Right ventricle myocardium inferior (tissue), 1 donor: ENCODE measurements around the gene TACR1. TPM values are rescaled to one million over a fixed set of nuclear protein-coding genes. Genes with fewer than 3 reads are reported as not detected.
A peak's percentile ranks its signal among the peaks of the same experiment; 100 is the strongest.
"Not testable (repeated sequence)": the region's sequence is repeated elsewhere in the genome, so short reads cannot be mapped to it uniquely, and the experiment has no call there.

ENCODE experiments used
- ATAC-seq: fragments of 200-7000 bp; cut with Tn5 transposase; one replicate; pipeline ENCODE4 v1.9.1; 2020; ENCODE audit warnings: mild to moderate bottlenecking, moderate library complexity
- DNase-seq: peaks from one replicate; pipeline ENCODE4 v3.0.0; 2021; ENCODE audit errors: missing footprints
- intact Hi-C: fragments of 100-400 bp; cut with DNase I; formaldehyde crosslinking; loops from one replicate; pipeline ENCODE4 v1.11.0; 2022
- total RNA-seq: library from RNA; stranded (reverse); fragmentation: NEBNext Ultra II Directional; extraction: Animal tissue kit (Norgen Biotek cat#: 25700); gene quantifications from one replicate; pipeline ENCODE4 v1.2.1, GENCODE V29; 2021
- donor health status: DM: no; HTN: yes; CAD: no; lungs with severe emphysema.

Gene TACR1
- total RNA-seq, 1 donor from 2014 or later = not detected

GRCh38 chr2:75065402-75066008, 133.8 kb downstream of the TACR1 start:
- DNase-seq (no peak), ATAC-seq (no peak)
- intact Hi-C loops = loop anchor here (5.0 kb wide), 1 partner anchor 148 kb away; no protein-coding TSS in a partner anchor

DNA sequence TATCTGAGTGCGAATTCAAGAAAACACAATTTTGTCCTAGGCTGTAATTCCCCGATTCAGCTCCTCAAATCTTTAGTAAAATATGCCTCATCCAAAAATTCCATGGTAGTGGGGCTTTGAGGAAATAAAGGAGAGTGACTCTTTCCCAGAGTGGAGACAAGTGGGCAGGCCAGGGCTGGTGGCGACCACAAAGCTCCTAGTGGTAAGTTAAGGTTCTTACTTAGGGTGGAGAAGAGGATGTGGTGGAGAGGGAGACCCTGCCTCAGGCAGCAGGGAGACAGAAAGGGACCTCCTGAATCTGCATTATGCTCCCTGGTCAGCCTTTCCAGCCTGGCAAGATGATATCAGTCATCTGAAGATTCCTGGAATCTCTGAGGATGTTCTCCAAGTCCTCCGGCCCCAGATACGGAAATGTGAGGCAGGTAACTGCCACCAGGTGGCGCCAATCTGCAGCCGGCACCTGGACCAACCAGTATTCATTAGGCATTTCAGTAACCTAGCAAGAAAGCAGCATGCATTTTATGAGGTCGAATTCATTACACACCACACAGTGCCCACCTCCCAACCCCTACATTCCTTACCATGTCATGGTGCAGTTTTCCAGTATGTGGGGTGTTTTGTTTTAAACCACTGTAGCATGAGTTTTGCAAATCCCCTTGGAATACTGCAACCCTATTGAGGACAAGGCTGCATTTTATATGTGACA, 134.5 kb downstream of the TACR1 start:
- DNase-seq = peak; percentile 79
- intact Hi-C loops = loop anchor here (5.0 kb wide), 2 partner anchors 148 to 337 kb away; no protein-coding TSS in a partner anchor
- no peak for ATAC-seq

DNA sequence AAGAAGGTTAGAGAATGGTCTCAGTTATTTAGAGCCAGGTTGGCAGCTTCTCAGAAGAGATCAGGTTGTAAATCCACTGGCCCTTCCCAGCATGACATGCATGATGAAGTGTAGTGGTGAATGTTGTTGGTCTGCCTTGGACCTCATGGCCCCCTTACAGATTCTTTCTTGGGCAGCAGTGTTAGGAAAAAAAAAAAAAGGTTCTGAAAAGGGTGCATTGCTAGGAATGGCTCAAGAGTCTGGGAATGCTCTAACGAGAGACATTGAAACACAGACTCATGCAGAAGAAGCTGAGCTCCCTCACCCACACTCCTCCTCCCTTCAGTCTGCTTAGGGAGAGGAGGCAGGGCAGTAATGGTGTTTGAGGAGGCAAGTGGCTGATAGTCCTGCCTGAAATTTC, 135.4 kb downstream of the TACR1 start:
- intact Hi-C loops = loop anchor here (5.0 kb wide), 1 partner anchor 338 kb away; no protein-coding TSS in a partner anchor
- ATAC-seq (no peak), DNase-seq (no peak)

DNA sequence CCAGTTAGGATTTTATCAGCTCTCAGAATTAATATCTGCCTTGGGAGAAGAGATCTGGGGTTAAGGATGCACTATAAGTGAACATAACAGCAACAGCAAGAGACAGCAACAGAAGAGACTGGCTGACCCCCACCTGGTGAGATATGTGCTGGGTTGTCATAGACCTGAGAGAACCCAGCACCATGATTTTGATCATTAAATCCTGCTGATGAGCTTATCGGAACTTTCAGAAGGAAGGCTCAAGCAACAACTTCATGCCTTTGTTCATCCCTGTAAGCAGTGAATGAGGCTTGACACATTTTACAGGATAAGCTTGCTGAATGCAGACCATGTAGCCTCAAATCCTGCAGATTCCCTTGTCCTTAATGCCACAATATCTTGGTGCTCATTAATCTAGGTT, 140.9 kb downstream of the TACR1 start:
- DNase-seq (no peak), ATAC-seq (no peak)
- intact Hi-C loops = no loop called here

GRCh38 chr2:75057150-75057549, 142.2 kb downstream of the TACR1 start:
- not testable (repeated sequence) for ATAC-seq, DNase-seq

DNA sequence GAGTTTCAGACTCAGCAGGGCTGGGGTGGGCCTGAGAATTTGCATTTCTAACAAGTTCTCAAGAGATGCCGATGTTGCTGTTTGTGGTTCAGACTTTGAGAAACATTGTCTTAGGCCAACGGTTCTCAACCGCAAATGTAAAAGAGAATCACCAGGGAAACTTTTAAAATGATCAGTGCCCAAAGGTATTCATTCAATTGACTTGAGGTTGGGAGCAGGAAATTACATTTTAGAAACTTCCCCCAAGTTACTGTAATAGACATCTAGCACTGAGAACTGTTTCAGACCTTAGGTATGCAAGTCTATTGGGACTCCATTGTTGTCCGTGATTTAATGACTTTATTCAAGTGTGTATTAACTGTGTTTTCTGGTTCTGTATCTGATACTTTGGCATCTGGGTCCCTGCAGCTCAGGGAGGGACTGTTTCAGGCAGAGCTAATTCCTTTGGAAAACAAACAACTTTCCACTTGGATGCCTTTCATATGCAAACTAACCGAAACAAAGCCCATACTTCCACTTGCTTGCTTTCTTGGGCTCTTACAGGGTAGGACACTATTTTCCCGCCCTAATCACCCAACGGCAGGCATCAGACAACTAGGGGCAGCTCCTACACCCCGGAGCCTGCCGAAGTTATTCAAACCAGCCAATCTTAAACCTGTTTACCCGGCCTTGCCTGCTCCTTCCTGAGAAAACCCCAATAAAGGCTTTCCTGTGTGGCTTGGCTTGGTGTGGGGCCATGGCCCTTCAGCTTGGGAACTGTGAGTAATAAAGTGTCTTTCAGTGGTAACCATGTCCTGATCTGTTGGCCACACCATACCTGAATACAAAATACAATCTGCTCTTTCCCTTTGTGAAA, 143.3 kb downstream of the TACR1 start:
- DNase-seq (no peak), ATAC-seq (no peak)
- intact Hi-C loops = no loop called here

More at GRCh38 chr2:75057150-75057549, 142.2 kb downstream of the TACR1 start:
- intact Hi-C loops = not testable (repeated sequence)

GRCh38 chr2:75055142-75055819, 144.0 kb downstream of the TACR1 start:
- intact Hi-C loops = no loop called here
- no peak for DNase-seq
- no peak for ATAC-seq

DNA sequence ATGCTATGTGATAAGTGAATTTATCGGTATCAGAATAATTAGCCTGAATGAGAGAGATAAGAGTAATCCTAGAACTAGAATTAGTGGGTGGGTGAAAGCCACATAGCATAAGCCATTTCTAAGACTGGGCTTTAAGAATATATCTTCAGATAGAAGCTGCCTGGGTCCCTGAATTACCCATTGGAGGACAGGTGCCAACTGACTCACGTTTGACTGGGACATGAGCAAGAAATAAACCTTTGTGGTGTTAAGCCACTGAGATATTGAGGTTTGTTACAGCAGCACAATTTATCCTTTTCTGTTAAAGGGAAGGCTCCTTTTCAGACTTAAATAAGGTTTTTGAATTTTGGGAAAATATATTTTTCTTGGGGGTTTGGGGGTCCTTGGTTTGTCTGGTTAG, 145.0 kb downstream of the TACR1 start:
- DNase-seq = no peak
- ATAC-seq = no peak
- intact Hi-C loops = no loop called here

GRCh38 chr2:75053484-75054112, 145.7 kb downstream of the TACR1 start:
- DNase-seq (no peak), ATAC-seq (no peak)
- intact Hi-C loops = no loop called here

DNA sequence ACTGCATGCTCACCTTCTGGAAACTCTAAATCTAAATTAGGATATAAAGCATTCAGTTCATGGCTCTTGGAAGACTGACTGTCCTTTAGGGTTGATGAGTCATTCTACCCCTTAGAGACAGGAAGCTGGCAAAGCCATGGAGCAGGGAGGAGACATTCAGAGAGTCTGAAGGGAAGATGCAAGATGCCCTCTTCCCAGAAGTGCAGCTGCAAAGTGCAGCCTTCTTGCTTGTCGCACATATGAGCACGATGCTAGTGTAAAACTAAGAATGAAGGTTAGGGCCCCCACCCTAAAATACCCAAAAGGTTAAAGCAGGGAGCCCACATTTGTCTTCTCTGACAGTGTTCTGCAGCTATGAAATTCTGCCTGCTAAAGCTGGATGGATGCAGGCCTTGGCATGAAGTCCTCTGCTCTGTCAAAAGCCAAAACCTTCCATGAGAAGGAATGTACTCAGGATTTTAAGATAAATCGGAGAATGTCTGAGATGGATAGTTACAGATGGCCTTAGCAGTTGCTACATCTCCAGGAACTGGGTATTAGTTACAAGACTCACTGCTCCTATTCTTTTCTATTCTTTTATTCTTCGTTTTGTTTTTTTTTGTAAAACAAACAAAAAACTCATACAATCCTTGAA, 151.2 kb downstream of the TACR1 start:
- intact Hi-C loops = no loop called here
- DNase-seq (no peak), ATAC-seq (peak; percentile 62)

DNA sequence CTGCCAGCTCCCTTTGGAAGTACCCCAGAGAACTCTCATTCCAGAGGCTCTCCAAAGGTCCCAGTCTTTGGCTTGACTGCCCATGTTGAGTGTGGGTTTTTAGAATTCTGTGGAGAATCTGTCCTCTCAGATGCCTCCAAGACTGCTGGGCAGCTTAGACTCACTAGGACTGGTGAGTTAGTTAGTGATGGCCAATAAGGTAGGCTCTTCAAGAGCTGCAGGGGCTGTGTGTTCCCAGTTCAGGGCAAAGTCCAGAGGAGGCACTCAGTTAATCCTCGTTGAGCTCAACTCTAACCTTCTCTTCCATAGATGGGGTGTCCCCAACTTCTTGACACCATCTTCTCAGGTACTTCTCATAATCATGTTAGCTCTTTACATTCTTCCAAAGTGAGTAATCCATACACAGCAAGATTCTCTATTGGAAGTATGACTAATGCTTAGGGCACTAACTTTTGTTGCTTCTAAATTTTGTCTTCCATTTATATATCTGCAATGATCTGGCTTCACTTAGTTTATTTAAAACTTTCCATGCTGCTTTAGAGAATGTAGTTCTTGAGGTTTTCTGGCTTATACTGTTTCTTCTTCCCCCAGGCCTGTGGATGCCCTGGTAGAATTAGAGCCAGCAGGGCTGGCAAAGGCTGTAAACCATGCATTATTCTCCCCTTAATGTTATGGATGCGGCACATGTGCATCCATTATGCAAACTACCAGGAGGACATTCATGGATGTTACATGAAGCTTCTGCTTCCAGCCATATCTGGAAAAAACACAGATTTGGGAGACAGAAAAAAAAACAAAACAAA, 151.9 kb downstream of the TACR1 start:
- intact Hi-C loops = no loop called here
- DNase-seq = no peak
- no peak for ATAC-seq

- no peak for ATAC-seq
- no peak for DNase-seq
- intact Hi-C loops = no loop called here
Observed at GRCh38 chr2:75045526-75046050, 153.7 kb downstream of the TACR1 start.

DNA sequence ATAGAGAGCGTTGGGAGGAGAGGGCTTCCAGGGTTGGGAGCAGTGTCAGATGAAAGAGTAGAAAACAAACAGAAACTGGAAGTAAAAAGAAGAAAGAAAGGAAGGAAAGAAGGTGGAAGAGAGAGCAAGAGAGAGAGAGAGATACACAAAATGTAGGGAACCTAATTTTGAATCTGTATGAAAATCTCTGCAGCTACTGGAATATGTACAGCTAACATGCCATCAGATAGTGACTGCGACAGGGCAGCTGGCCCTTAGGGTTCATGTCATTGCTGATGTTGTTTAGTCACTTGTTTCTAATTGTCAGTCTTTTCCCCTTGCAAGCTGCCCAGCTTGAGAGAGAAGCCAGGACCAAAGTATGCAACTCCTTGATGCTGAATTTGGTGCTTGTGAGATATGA, 155.0 kb downstream of the TACR1 start:
- intact Hi-C loops = no loop called here

GRCh38 chr2:75042823-75043222, 156.5 kb downstream of the TACR1 start:
- intact Hi-C loops = no loop called here
- ATAC-seq (no peak), DNase-seq (no peak)

More for the DNA sequence above, 155.0 kb downstream of the TACR1 start:
- DNase-seq (no peak), ATAC-seq (no peak)

GRCh38 chr2:75041731-75042600, 157.4 kb downstream of the TACR1 start:
- ATAC-seq (no peak), DNase-seq (no peak)
- intact Hi-C loops = no loop called here

- DNase-seq (no peak), ATAC-seq (no peak)
- intact Hi-C loops = no loop called here
Observed at GRCh38 chr2:75041226-75041625, 158.1 kb downstream of the TACR1 start.
